A549 treated with AZD9567 at 1 μM for 4 hours (cell line): ENCODE results near the gene KDM6A. TPM values are rescaled to one million over a fixed set of nuclear protein-coding genes. Genes with fewer than 3 reads are reported as not detected.

Experiments
- total RNA-seq: library from RNA; stranded (reverse); fragments of 200-300 nt; extraction: Qiagen RNA extraction; gene quantifications from 5 replicates; pipeline ENCODE4 v1.2.3, GENCODE V29; 2022; ENCODE audit not compliant: insufficient read depth

KDM6A gene
- total RNA-seq, result 11.3 to 14.5 TPM (median 11.8 TPM) in 5 replicates

DNA sequence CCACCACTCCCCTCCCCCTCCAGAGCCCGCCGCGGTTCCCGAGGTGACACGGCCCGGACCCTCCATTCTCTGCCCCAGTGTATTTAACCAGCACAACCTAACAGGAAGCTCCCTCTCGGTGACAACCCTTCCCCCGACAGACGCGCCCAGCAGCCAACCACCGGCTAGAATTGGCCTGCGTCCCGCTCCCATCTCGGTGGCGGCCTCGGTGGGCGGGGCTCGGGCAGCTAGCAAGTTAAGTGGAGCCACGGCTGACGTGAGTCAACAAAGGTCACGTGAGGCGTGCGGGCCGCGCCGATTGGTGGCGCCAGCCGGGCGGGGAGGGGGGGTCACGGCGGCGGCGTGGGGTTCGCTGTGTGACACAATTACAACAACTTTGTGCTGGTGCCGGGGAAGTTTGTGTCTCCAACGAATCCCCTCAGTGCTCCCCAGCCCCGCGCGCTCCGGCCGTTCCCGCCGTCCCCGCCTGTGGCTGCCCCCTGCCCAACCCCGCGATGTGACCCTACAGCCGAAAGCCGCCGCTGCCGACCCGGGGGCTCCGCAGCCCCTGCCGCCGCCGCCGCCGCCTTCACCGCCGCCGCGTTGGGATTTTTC lies at the start of gene KDM6A:
Gene KDM6A, plus strand, starts transcription at position 368 of the 594 bp plus-strand sequence. CDS start 364 bp downstream, outside the sequence.

DNA sequence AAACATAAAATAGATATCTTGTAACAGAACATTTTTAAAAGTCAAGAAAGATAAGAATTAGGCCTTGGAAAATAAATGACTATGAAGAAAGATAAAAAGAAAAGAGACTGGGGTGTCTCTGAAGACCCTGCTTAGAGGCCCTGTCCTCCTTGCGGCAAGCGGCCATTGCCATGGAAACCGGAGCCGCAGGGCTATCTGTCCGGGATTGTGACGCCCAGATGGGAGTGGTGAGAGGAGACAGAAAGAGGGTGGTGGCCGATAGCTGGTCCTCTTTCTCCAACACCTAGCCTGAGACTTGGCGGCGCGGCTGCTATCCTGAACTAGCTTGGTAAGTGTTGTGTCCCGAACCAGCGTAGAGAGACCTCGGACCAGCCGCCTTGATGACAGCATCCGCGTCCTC lies 29.2 kb upstream of the KDM6A start, which contains the start of gene DUSP21:
Gene DUSP21, plus strand, starts transcription at position 269 of the 400 bp plus-strand sequence. Its CDS starts 112 bp downstream, at position 381.

Other genes starting within 250 kb of the KDM6A start
- gene DUSP21, start 29.2 kb upstream of the KDM6A start, total RNA-seq, result not detected in 5 replicates